ENCODE results near the gene MRPS16. TPM values are rescaled to one million over a fixed set of nuclear protein-coding genes. Genes with fewer than 3 reads are reported as not detected.
"Not testable (repeated sequence)": the region's sequence is repeated elsewhere in the genome, so short reads cannot be mapped to it uniquely, and the experiment has no call there.

MRPS16 gene
- total RNA-seq, 2 experiments from 2014 or later: 140 to 145 TPM

- DNase-seq; H3K27ac Mint-ChIP-seq; H3K9me3 Mint-ChIP-seq; H3K4me1 Mint-ChIP-seq (ENCODE audit: low read depth); H3K36me3 Mint-ChIP-seq (ENCODE audit: low read depth); H3K4me3 Mint-ChIP-seq; H3K27me3 Mint-ChIP-seq (ENCODE audit: low read depth); intact Hi-C loops (cut with micrococcal nuclease): not testable (repeated sequence)
- CTCF ChIA-PET: interaction anchor here (0.9 kb wide), 1 partner anchor 103 kb away, joined by 3 read pairs; no protein-coding TSS in a partner anchor
These were observed 6.2 kb upstream of the MRPS16 start for GRCh38 chr10:73258612-73259011.

GRCh38 chr10:73253225-73253555 is 746 bp upstream of the MRPS16 start:
- H3K9me3 Mint-ChIP-seq: no peaks in the 10 kb centered on the region
- peak overlapping the region; percentile 98 for H3K4me3 Mint-ChIP-seq
- intact Hi-C loops (cut with micrococcal nuclease): loop anchor here (2.0 to 5.0 kb wide), 2 partner anchors 558 to 691 kb away; partner anchors contain the start of gene NDST2
- H3K27ac Mint-ChIP-seq: peak overlapping the region; percentile 94
- peak; percentile 13 for DNase-seq
- H3K4me1 Mint-ChIP-seq (ENCODE audit: low read depth): peaks cover 33% of the 10 kb centered on the region
- CTCF ChIA-PET: interaction anchor here (1.8 kb wide), 2 partner anchors 10 to 161 kb away, joined by 4 to 6 read pairs; partner anchors contain the start of gene ANXA7
- H3K27me3 Mint-ChIP-seq (ENCODE audit: low read depth): no peaks in the 10 kb centered on the region
- peaks cover 30% of the 10 kb centered on the region for H3K36me3 Mint-ChIP-seq (ENCODE audit: low read depth)

- peak overlapping the region; percentile 94 for H3K27ac Mint-ChIP-seq
- H3K9me3 Mint-ChIP-seq: no peaks in the 10 kb centered on the region
- intact Hi-C loops (cut with micrococcal nuclease): loop anchor here (1.0 to 5.0 kb wide), 7 partner anchors 106 to 690 kb away; partner anchors contain the start of genes CFAP70, NDST2, PPP3CB and SEC24C
- CTCF ChIA-PET: interaction anchor here (0.6 to 0.8 kb wide), 4 partner anchors 12 to 1036 kb away, joined by 3 read pairs; partner anchors contain the start of gene ANAPC16
- DNase-seq: peak; percentile 17
- peaks cover 38% of the 10 kb centered on the region for H3K36me3 Mint-ChIP-seq (ENCODE audit: low read depth)
- H3K27me3 Mint-ChIP-seq (ENCODE audit: low read depth): no peaks in the 10 kb centered on the region
- peak overlapping the region; percentile 98 for H3K4me3 Mint-ChIP-seq
- peaks cover 42% of the 10 kb centered on the region for H3K4me1 Mint-ChIP-seq (ENCODE audit: low read depth)
These were observed 580 bp downstream of the MRPS16 start for GRCh38 chr10:73251683-73252444.

GRCh38 chr10:73248259-73248724 is 4.2 kb downstream of the MRPS16 start:
- Mint-ChIP-seq H3K27me3 (ENCODE audit: low read depth) (no peaks in the 10 kb centered on the region), H3K9me3 (no peaks in the 10 kb centered on the region), H3K4me1 (ENCODE audit: low read depth) (peaks cover 61% of the 10 kb centered on the region), H3K4me3 (peak overlapping the region; percentile 100), H3K36me3 (ENCODE audit: low read depth) (peaks cover 72% of the 10 kb centered on the region), H3K27ac (peak overlapping the region; percentile 97)
- no peak for DNase-seq
- CTCF ChIA-PET: no interaction called here
- intact Hi-C loops (cut with micrococcal nuclease): loop anchor here (5.0 kb wide), 2 partner anchors 629 to 1031 kb away; partner anchors contain the start of genes ANAPC16 and ASCC1

- CTCF ChIA-PET: interaction anchor here (0.6 to 0.7 kb wide), 2 partner anchors 15 to 966 kb away, joined by 3 read pairs; no protein-coding TSS in a partner anchor
- H3K4me3 Mint-ChIP-seq: peak overlapping the region; percentile 100
- H3K9me3 Mint-ChIP-seq: no peaks in the 10 kb centered on the region
- H3K27ac Mint-ChIP-seq: peak overlapping the region; percentile 97
- intact Hi-C loops (cut with micrococcal nuclease): loop anchor here (1.0 to 5.0 kb wide), 10 partner anchors 79 to 1030 kb away; partner anchors contain the start of genes ANAPC16, ANXA7, ASCC1 and CHCHD1
- H3K4me1 Mint-ChIP-seq (ENCODE audit: low read depth): peaks cover 66% of the 10 kb centered on the region
- H3K36me3 Mint-ChIP-seq (ENCODE audit: low read depth): peaks cover 78% of the 10 kb centered on the region
- H3K27me3 Mint-ChIP-seq (ENCODE audit: low read depth): no peaks in the 10 kb centered on the region
- DNase-seq: no peak
These were observed 4.8 kb downstream of the MRPS16 start for GRCh38 chr10:73247509-73248258.

GRCh38 chr10:73246646-73247508 is 5.6 kb downstream of the MRPS16 start, which contains the start of gene DNAJC9:
DNAJC9 (minus strand) TSS chr10:73247255; CDS start chr10:73247189, 66 bp downstream.
- peak; percentile 98 for DNase-seq
- Mint-ChIP-seq H3K4me3 (peak within 1 kb of the TSS; percentile 100), H3K36me3 (ENCODE audit: low read depth) (peaks cover 76% of the 10 kb centered on the region), H3K4me1 (ENCODE audit: low read depth) (peaks cover 67% of the 10 kb centered on the region), H3K27ac (peak within 1 kb of the TSS; percentile 97), H3K27me3 (ENCODE audit: low read depth) (no peaks in the 10 kb centered on the region), H3K9me3 (no peaks in the 10 kb centered on the region)
- CTCF ChIA-PET: interaction anchor here (0.6 to 0.7 kb wide), 2 partner anchors 14 to 966 kb away, joined by 3 read pairs; no protein-coding TSS in a partner anchor
- intact Hi-C loops (cut with micrococcal nuclease): loop anchor here (1.0 to 5.0 kb wide), 11 partner anchors 7 to 1030 kb away; partner anchors contain the start of genes ANAPC16, ANXA7, ASCC1 and CHCHD1

- Mint-ChIP-seq H3K36me3 (ENCODE audit: low read depth) (peaks cover 71% of the 10 kb centered on the region), H3K27ac (peak overlapping the region; percentile 97), H3K4me1 (ENCODE audit: low read depth) (peaks cover 67% of the 10 kb centered on the region), H3K9me3 (no peaks in the 10 kb centered on the region), H3K27me3 (ENCODE audit: low read depth) (no peaks in the 10 kb centered on the region), H3K4me3 (peak overlapping the region; percentile 100)
- CTCF ChIA-PET: no interaction called here
- intact Hi-C loops (cut with micrococcal nuclease): loop anchor here (1.0 to 5.0 kb wide), 5 partner anchors 8 to 1029 kb away; partner anchors contain the start of genes ANAPC16, ASCC1, CHCHD1 and MCU
- no peak for DNase-seq
These were observed 6.2 kb downstream of the MRPS16 start for GRCh38 chr10:73246322-73246645.

- Mint-ChIP-seq H3K27ac (peak overlapping the region; percentile 75), H3K36me3 (ENCODE audit: low read depth) (peaks cover 69% of the 10 kb centered on the region), H3K9me3 (no peaks in the 10 kb centered on the region), H3K4me3 (peak overlapping the region; percentile 100), H3K4me1 (ENCODE audit: low read depth) (peaks cover 58% of the 10 kb centered on the region), H3K27me3 (ENCODE audit: low read depth) (no peaks in the 10 kb centered on the region)
- intact Hi-C loops (cut with micrococcal nuclease): loop anchor here (5.0 kb wide), 2 partner anchors 632 to 1028 kb away; partner anchors contain the start of genes ANAPC16 and ASCC1
- no peak for DNase-seq
- CTCF ChIA-PET: interaction anchor here (0.6 to 0.7 kb wide), 3 partner anchors 14 to 1100 kb away, joined by 3 to 4 read pairs (median 3); no protein-coding TSS in a partner anchor
These were observed 7.5 kb downstream of the MRPS16 start for GRCh38 chr10:73244866-73245477.

- no peak overlapping the region for H3K27ac Mint-ChIP-seq
- intact Hi-C loops (cut with micrococcal nuclease): no loop called here
- DNase-seq: no peak
- H3K27me3 Mint-ChIP-seq (ENCODE audit: low read depth): no peaks in the 10 kb centered on the region
- no peaks in the 10 kb centered on the region for H3K9me3 Mint-ChIP-seq
- peaks cover 23% of the 10 kb centered on the region for H3K4me1 Mint-ChIP-seq (ENCODE audit: low read depth)
- CTCF ChIA-PET: interaction anchor here (0.9 kb wide), 1 partner anchor 80 kb away, joined by 4 read pairs; no protein-coding TSS in a partner anchor
- H3K36me3 Mint-ChIP-seq (ENCODE audit: low read depth): peaks cover 42% of the 10 kb centered on the region
- no peak overlapping the region for H3K4me3 Mint-ChIP-seq
These were observed 12.5 kb downstream of the MRPS16 start for GRCh38 chr10:73239908-73240307.

GRCh38 chr10:73238990-73239566 is 13.4 kb downstream of the MRPS16 start:
- no peaks in the 10 kb centered on the region for H3K9me3 Mint-ChIP-seq
- CTCF ChIA-PET: interaction anchor here (0.9 kb wide), 1 partner anchor 79 kb away, joined by 4 read pairs; no protein-coding TSS in a partner anchor
- intact Hi-C loops (cut with micrococcal nuclease): no loop called here
- no peaks in the 10 kb centered on the region for H3K27me3 Mint-ChIP-seq (ENCODE audit: low read depth)
- peaks cover 39% of the 10 kb centered on the region for H3K36me3 Mint-ChIP-seq (ENCODE audit: low read depth)
- no peak overlapping the region for H3K27ac Mint-ChIP-seq
- H3K4me3 Mint-ChIP-seq: no peak overlapping the region
- no peak for DNase-seq
- peaks cover 15% of the 10 kb centered on the region for H3K4me1 Mint-ChIP-seq (ENCODE audit: low read depth)

All from activated naive CD4-positive, alpha-beta T cell treated with anti-CD3 and anti-CD28 coated beads for 36 hours (primary cell).